ENCODE data around the gene LRRC49.
"Not testable (repeated sequence)": the region's sequence is repeated elsewhere in the genome, so short reads cannot be mapped to it uniquely, and the experiment has no call there.

LRRC49 gene
- long read RNA-seq, donor 1, partial matches to known transcripts = 0 of 3 reads
- long read RNA-seq, donor 1, other reads (novel, unspliced or antisense) = 0 of 3 reads
- long read RNA-seq, donor 2 = 0 reads
- long read RNA-seq, donor 3, partial matches to known transcripts = 0 of 1 reads
- long read RNA-seq, donor 3, other reads (novel, unspliced or antisense) = 0 of 1 reads
- long read RNA-seq, donor 4, partial matches to known transcripts = 0 of 8 reads
- long read RNA-seq, donor 4, other reads (novel, unspliced or antisense) = 5 of 8 reads
- long read RNA-seq, donor 5, partial matches to known transcripts = 0 of 3 reads
- long read RNA-seq, donor 5, other reads (novel, unspliced or antisense) = 0 of 3 reads
- long read RNA-seq, donor 6 = 0 reads
- long read RNA-seq, donor 7 = 0 reads
- long read RNA-seq, donor 8, partial matches to known transcripts = 0 of 3 reads
- long read RNA-seq, donor 8, other reads (novel, unspliced or antisense) = 0 of 3 reads

DNA sequence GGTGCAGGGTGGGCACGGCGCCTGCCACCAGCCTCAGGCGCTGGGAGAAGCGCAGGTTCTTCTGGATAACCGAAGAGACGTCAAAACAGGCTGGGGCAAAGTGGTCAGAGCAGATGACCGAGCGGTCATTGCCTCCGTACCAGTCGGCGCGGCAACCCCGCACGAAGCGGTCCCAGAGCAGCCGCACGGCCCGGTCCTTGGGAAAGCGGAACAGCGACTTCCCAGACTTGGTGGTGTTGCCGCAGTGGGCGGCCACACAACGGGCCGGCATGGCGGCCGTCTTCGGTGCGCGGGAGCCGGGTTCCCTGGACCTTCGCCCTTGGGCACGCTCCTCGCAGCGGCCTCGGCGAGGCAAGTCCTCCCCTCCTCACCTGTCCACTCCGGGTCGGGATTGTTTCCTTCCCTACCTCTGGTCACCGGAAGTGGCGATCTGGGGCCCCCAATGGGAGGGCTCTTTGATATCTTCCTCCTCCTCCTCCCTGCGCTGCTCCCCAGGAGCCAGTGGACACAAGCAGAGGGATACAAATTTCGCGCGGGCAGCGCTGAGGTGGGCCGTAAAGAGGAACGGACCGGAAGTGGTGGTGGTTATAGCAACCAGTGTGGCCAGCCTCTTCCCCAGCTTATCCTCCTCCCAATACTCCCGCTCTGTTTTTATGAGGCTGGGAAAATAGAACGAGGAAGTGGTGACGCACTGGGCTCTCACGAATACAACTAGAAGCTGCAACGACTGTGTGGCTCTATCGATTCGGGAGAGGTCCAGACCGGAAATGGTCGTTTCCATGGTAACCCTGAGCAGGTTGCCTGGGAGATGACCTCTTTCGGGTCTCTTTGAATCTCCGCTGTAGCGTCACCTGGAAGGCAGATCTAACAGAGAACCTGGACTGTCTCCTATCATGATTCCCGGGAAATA lies at the start of gene LRRC49, which contains the start of gene THAP10:
LRRC49 (plus strand) TSS at position 825 of the 910 bp plus-strand sequence; CDS start at position 894, 69 bp downstream.
THAP10 (minus strand) TSS at position 432 of the 910 bp plus-strand sequence; CDS start at position 271, 161 bp downstream.
- DNase-seq = peak; percentile 94

DNA sequence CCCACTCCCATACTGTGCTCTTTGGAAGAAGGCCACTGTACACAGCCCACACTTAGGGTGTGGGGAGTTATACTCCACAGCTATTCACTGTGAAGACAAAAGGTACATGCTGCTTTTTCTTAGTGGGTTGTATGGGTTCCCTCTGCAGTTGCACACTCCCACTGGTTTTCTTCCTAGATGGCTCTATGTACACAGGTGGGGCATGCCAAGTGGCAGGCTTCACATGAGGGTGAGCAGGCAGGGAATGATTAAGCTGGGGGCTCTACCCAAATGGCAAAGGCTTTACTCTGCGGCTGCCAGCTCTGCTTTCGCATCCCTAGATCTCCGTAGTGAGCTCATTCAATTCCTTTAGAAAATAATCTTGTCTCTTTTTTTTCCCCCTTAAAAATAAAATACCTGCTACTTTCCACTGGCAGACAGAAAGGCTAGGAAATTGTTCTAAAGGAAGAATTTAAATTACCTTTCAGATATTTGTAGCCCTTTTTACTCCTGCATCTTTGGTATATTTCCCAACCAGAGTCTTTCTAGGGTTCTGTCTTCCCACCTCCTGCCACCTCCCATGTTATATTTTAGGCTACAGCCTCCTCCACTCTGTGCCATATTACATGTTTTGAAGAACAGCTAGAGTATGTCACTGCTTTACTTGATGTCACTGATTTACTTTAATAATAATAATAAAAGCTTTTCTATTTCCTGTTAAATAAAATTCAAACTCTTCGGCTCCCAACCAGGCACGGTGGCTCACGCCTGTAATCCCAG lies 46.8 kb upstream of the LRRC49 start:
- no peak for DNase-seq

GRCh38 chr15:70851889-70852288 lies 40.7 kb upstream of the LRRC49 start:
- DNase-seq = no peak

- DNase-seq = no peak
Measured at GRCh38 chr15:70852501-70853317, 39.9 kb upstream of the LRRC49 start.

DNA sequence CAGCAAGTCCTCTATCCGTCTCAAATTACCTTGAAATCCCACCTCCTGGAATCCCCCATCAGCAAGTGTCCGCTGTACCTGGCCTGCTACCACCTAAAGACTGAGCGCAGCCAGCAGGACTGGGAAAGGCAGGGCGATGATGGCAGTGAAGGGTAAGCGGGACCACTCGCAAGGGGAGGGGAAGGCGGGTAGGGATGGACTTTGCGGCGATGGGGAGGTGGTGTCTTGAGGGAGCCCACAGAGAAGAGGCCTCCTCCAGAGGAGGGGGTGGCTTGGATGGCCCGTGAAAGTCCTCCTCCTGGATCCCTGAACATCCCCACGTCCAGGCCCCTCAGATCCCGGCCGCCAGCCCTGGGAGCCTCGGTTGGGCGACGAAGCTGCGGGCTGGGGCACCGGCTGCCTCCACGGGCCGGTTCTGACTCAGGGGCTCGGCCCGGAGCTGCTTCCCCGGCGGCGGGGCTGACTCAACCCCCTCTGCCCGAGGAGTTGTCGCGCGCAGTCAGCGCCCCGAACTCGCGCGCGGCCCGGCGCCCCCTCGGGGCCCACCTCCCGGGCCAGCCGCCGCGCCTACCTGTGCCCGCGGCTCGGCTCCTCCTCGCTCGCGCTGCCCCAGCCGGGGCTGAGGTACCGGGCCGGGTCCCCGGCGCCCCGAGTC lies 39.2 kb upstream of the LRRC49 start:
- peak; percentile 86 for DNase-seq

GRCh38 chr15:70853973-70854665 lies 38.5 kb upstream of the LRRC49 start, which contains the start of gene LARP6:
Gene LARP6, minus strand, starts transcription at chr15:70854157. Its CDS starts 69 bp downstream, at chr15:70854088.
- DNase-seq = peak; percentile 82

GRCh38 chr15:70854666-70854976 lies 38.0 kb upstream of the LRRC49 start:
- no peak for DNase-seq

GRCh38 chr15:70855764-70856163 lies 36.9 kb upstream of the LRRC49 start:
- no peak for DNase-seq

DNA sequence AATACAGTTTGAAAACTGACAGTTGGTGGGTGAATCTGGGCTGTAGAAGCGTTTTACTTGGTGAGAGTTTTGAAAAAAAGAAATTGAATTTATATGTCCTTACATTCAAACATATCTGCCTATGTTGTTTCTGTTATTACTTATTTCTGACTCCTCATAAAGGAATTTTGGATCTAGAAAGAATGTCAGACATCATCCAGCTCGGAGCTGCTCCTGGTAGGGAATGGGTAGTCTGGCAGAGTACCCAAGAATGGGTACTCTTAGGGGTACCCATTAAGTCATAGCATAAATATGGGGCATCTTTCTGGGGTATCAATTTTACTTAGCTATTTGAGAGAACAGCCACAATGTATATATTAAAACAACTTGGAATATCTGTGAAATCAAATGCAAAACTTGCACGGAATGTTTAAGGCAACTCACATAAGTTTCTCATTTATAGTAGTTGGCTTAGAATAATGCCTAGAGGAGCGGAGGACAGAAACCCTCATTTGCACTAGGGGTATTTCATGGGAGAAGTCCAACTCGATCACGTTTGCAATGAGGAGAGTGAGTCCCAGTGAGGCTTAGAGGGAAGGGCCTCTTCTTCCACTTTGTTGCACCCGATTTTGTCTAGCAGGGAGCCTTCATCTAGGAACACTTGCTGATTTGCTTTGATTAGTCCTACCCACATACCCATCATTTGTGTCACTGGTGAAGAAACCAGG lies 36.3 kb upstream of the LRRC49 start:
- DNase-seq = no peak

DNA sequence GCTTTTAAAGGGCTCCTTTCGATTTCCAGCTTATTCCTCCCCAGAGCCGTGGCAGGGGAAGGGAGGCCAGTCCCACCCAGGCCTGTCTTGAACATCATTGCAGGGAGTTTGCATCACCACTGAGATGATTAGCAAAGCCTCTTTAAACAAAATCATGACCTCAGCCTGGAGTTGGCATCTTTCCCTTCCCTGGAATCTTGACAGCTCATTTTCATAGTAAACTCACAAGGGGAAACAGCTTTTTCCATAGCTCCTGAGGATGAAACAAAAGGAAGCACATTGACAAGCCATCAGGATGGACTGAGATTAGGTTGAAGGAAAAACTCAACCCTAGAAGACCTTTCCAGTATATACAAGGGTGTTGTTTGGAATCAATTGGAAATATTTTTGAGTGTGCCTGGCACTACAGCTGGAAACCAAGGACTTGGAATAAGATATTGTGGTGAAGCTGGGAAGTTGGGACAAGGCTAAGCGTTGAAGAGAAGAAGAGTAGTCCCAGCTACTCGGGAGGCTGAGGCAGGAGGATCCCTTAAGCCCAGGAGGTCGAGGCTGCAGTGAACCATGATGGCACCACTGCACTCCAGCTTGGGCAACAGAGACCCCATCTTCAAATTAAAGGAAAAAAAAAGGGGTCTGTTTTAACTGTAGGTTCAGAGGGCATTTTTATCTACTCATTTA lies 35.6 kb upstream of the LRRC49 start:
- DNase-seq = no peak

DNA sequence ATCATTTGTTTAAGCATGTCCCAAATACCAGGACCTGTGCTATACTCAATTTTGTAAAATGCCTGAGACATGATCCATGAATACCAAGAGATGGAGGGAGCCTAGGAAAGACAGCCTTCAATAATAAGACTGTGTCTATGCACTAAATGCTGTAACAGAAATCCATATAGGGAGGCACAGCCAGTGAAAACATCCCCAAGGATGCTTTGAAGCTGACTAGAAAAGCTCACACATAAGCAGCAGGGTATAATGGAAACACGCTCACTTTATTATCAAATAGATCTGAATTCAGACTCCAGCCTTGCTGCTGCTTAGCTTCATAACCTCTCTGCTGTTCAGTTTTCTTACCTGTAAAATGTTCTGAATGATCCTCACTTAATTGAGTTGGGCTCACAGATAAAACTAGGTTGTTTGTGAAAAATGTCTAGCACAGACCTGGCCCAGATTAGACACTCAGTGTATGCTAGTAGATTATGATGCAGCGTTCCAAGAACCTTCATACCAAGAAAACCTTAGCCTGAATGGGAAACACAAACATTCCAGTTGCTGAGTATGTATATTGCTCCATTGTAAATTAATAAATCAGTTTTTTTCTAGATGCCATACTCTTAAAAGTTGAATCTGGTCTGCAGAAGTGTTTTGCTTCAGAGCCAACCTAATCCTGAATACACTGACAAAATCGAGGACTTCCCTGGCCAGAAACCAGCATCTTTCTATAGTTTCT lies 34.9 kb upstream of the LRRC49 start:
- no peak for DNase-seq

DNA sequence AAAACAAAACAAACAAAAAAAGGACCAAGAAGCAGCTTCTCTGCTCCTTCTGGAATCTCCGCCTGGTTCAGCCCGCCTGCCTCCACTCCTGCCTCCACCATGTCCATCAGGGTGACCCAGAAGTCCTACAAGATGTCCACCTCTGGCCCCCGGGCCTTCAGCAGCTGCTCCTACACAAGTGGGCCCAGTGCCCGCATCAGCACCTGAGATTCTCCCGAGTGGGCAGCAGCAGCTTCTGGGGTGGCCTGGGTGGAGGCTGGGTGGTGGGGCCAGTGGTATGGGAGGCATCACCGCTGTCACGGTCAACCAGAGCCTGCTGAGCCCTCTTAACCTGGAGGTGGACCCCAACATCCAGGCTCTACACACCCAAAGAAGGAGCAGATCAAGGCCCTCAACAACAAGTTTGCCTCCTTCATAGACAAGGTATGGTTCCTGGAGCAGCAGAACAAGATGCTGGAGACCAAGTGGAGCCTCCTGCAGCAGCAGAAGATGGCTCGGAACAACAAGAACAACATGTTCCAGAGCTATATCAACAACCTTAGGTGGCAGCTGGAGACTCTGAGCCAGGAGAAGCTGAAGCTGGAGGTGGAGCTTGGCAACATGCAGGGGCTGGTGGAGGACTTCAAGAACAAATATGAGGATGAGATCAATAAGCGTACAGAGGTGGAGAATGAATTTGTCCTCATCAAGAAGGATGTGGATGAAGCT lies 33.9 kb upstream of the LRRC49 start:
- not testable (repeated sequence) for DNase-seq

DNA sequence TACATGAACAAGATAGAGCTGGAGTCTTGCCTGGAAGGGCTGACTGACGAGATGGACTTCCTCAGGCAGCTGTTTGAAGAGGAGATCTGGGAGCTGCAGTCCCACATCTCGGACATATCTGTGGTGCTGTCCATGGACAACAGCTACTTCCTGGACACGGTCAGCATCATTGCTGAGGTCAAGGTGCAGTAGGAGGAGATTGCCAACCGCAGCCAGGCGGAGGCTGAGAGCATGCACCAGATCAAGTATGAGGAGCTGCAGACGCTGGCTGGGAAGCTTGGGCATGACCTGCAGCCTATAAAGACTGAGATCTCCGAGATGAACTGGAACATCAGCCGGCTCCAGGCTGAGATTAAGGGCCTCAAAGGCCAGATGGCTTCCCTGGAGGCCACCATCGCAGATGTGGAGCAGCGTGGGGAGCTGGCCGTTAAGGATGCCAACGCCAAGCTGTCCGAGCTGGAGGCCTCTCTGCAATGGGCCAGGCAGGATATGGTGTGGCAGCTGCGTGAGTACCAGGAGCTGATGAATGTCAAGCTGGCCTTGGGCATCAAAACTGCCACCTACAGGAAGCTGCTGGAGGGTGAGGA lies 33.2 kb upstream of the LRRC49 start:
- no peak for DNase-seq

- DNase-seq = no peak
Measured at GRCh38 chr15:70859998-70860397, 32.6 kb upstream of the LRRC49 start.

DNA sequence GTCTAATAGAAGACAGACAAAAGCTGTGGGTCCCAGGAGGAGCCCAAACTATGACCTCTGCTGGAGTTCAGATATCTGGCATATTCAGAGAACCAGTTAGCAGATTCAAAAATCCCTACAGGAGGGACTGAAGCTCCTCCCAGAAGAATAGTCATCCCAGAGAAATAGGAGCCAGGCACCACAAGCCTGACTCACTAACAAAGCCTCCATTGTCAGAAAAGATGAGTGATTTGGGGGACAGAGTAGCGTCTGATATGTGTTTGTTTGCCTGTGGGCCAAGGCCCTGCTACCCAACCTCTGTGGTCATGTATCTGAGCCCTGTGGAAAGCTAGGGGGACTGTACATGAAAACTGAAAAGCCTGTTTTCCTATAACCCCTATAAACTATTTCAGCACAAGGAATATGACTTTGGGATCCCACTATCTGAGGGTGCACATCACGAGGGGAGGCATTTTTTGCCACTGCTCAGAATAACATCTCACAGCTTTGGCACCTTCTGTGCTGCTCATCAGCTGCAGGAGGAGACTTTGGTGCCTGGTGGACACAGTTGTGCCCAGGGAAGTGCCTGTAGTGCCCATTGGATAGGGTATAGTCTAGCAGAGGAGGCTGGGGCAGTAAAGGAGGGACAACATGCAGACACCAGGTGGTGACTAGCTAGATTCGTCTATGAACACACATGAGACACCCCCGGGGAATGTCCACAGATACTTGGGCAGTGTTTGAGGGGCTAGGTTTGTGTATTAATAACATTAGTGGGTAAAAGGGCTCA lies 29.0 kb upstream of the LRRC49 start:
- DNase-seq = no peak

GRCh38 chr15:70866982-70867641 lies 25.5 kb upstream of the LRRC49 start:
- DNase-seq = no peak
